HG02981 (cell line): ENCODE results near the gene ITGA1.
"Not testable (repeated sequence)": the region's sequence is repeated elsewhere in the genome, so short reads cannot be mapped to it uniquely, and the experiment has no call there.

Experiments
- ATAC-seq: cut with Tn5 transposase; IDR thresholded peaks from one replicate; pipeline ENCODE4 v1.9.1; 2021; ENCODE audit warnings: mild to moderate bottlenecking, moderate library complexity; ENCODE audit not compliant: unreplicated experiment

The ITGA1 gene

GRCh38 chr5:52859628-52860027 is 71.9 kb downstream of the ITGA1 start:
- ATAC-seq, result no peak

GRCh38 chr5:52861368-52861767 is 73.7 kb downstream of the ITGA1 start:
- no peak for ATAC-seq

GRCh38 chr5:52863715-52864290 is 76.1 kb downstream of the ITGA1 start:
- ATAC-seq, result no peak

GRCh38 chr5:52864371-52864770 is 76.7 kb downstream of the ITGA1 start:
- no peak for ATAC-seq

- no peak for ATAC-seq
These were observed 77.2 kb downstream of the ITGA1 start for GRCh38 chr5:52864884-52865283.

GRCh38 chr5:52865991-52866390 is 78.3 kb downstream of the ITGA1 start:
- not testable (repeated sequence) for ATAC-seq

GRCh38 chr5:52867809-52868208 is 80.1 kb downstream of the ITGA1 start:
- no peak for ATAC-seq

GRCh38 chr5:52868417-52868816 is 80.7 kb downstream of the ITGA1 start:
- ATAC-seq, result no peak

GRCh38 chr5:52869391-52869790 is 81.7 kb downstream of the ITGA1 start:
- no peak for ATAC-seq

- ATAC-seq, result no peak
These were observed 82.7 kb downstream of the ITGA1 start for GRCh38 chr5:52870448-52870847.

GRCh38 chr5:52875827-52876226 is 88.1 kb downstream of the ITGA1 start:
- no peak for ATAC-seq

GRCh38 chr5:52876456-52876855 is 88.7 kb downstream of the ITGA1 start:
- no peak for ATAC-seq

- no peak for ATAC-seq
These were observed 90.9 kb downstream of the ITGA1 start for GRCh38 chr5:52878656-52879055.

GRCh38 chr5:52880541-52880940 is 92.8 kb downstream of the ITGA1 start:
- no peak for ATAC-seq

- ATAC-seq, result no peak
These were observed 93.8 kb downstream of the ITGA1 start for GRCh38 chr5:52881468-52881867.

GRCh38 chr5:52883110-52883509 is 95.4 kb downstream of the ITGA1 start:
- no peak for ATAC-seq

- ATAC-seq, result no peak
These were observed 96.7 kb downstream of the ITGA1 start for GRCh38 chr5:52884453-52884852.

GRCh38 chr5:52885614-52886013 is 97.9 kb downstream of the ITGA1 start:
- ATAC-seq, result no peak

GRCh38 chr5:52886206-52886605 is 98.5 kb downstream of the ITGA1 start:
- no peak for ATAC-seq

GRCh38 chr5:52887066-52887465 is 99.3 kb downstream of the ITGA1 start:
- no peak for ATAC-seq

- no peak for ATAC-seq
These were observed 100.6 kb downstream of the ITGA1 start for GRCh38 chr5:52888363-52888762.

- ATAC-seq, result no peak
These were observed 104.6 kb downstream of the ITGA1 start for GRCh38 chr5:52892242-52892878.

- ATAC-seq, result no peak
These were observed 105.4 kb downstream of the ITGA1 start for GRCh38 chr5:52893105-52893504.
